GM18951 (cell line): ENCODE measurements around the gene HSPA4L.

Experiments
- POLR2A ChIP-seq: IDR thresholded peaks from 4 replicates; pipeline ENCODE4 v1.6.1; 2011; ENCODE audit warnings: mild to moderate bottlenecking; ENCODE audit not compliant: insufficient read length, insufficient read depth; ENCODE audit errors: extremely low read depth
- in situ Hi-C: fragments of 300-500 bp; cut with MboI; formaldehyde crosslinking; loops from one replicate; pipeline ENCODE4 v1.12.0; 2022; ENCODE audit warnings: low sequenced_read_pairs, mixed read lengths, inconsistent platforms; ENCODE audit not compliant: unreplicated experiment

Gene HSPA4L

DNA sequence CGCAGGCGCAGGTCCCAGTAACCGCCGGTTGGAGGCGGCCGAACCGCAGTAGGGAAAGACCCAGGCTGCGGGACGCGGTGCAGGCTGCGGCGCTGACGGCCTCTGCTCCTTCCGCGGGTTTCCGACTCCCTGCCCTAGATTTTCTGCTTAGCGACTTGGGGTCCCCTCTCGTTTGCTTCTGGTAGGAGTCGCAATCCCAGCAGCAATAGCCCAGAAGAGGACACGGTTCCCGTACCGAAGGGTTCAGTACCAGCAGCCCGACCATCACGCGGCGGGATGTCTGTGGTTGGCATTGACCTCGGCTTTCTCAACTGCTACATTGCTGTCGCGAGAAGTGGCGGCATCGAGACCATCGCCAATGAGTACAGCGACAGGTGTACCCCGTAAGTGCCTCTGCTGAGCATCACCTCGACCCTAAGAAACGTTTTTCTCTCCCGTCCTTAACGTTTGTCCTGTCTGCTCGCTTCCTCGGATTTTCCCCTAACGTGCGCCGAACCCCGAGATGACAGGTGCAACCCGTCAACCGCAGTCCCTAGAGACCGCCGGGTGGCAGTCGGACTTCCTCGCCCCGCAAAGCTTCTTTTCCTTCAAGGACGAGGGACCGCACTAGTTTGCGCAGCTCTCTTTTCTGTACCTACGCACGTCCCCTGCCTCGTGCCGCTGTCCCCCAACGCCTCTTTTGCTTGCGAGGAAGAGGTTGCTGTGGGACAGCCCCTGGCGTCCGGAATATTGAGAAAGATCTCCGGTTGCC is at the start of gene HSPA4L:
Gene HSPA4L, plus strand, starts transcription at position 48 of the 751 bp plus-strand sequence. Its CDS starts 229 bp downstream, at position 277.
- in situ Hi-C loops: no loop called here
- TF ChIP-seq POLR2A: peak; percentile 88

DNA sequence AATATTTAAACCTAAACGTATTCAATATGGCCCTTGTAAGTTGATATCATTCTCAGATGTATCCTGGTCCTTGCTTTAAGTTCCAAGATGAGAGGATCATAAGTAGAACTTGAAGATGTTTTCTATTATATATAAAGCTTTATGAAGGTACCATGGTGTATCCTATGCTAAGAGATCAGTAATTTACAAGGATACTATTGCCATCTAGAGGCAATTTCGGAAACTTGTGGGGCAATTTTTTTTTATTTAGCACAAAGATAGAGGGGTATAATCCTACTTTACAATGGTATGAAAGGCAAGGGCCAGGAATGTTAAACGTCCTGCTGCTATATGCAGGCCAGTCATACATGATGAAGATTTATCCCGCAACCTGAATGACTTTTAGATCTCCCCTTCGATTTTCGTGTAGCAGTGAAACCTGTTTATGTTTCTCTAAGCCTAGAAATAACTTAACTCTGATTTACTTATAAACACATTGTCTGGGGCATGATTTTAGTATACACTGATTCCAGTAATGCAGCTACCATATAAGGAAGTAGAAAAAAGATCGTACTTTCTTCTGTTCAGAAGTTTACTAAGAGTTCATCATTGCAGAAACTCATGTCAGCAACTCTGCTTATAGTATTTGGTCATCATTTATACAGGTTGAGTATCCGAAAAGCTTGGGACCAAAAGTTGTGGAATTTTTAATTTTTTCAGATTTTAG is 49.3 kb upstream of the HSPA4L start:
- in situ Hi-C loops: loop anchor here (5.0 kb wide), 1 partner anchor 135 kb away; no protein-coding TSS in a partner anchor
- no peak for TF ChIP-seq POLR2A

DNA sequence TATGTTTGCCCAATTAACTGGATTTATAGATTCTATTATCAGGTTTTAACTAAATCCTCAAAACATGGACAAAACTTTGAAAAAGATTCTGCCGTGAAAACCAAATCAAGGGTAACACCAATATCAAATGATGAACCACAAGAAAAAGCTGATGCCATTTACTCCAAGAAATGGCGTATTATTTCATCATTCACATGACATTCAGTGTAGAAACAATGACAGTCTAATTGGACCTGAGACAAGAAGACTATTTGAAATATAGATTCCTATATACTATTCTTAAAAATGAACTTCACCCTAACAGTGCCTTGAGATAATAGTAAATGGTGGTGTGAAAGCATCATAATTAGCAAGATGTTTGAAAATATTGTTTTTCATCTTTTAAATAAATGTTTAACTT is 47.1 kb upstream of the HSPA4L start:
- in situ Hi-C loops: loop anchor here (5.0 kb wide), 1 partner anchor 138 kb away; no protein-coding TSS in a partner anchor
- TF ChIP-seq POLR2A: no peak

DNA sequence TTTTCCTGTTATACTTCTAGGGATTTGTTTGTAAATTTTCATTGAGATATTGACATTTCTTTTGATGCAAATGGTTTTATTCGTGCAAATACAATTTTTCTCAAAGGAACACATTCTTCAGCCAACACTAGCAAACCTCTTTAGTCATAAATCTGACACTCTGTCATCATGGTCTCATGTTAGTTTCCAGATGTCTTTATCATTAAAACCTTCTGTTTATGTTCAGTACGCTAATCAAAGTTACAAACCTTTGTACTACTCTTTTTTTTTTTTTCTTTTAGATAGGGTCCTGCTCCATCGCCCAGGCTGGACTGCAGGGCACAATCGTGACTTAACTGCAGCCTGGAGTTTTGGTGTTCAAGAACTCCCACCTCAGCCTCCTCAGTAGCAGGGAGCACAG is 44.8 kb upstream of the HSPA4L start:
- TF ChIP-seq POLR2A: no peak
- in situ Hi-C loops: no loop called here

DNA sequence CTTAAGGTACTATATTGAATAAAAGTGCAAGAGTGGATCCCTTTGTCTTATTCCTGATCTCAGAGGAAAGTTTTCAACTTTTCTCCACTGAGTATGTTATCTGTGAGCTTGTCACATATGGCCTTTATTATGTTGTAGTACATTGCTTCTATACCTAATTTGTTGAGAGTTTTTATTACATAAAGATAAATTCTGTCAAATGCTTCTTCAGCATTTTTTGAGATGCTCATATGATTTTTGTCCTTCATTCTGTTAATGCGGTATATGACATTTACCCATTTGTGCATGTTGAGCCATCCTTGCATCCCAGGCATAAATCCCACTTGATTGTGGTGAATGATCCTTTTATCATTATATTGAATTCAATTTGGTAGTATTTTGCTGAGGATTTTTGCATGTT is 40.9 kb upstream of the HSPA4L start:
- in situ Hi-C loops: no loop called here
- no peak for TF ChIP-seq POLR2A

DNA sequence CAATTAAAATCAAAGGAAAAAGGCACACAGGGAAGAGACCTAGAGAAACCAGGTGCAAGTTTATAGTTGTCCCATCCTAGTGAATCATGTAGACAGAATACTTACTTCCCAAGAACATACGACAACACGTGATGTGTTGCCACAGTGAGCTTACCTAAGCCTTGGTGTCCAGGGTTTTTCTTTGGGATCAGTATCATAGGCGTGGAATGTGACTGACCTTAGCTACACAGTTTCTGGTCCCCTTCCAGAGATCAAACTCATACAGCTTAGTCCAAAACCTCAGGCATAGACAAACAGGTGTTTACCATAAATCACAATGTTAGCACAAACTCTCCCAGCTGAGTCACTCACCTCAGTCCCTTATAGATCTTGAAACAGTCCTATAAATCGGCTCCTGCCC is 34.2 kb upstream of the HSPA4L start:
- in situ Hi-C loops: no loop called here
- TF ChIP-seq POLR2A: no peak

DNA sequence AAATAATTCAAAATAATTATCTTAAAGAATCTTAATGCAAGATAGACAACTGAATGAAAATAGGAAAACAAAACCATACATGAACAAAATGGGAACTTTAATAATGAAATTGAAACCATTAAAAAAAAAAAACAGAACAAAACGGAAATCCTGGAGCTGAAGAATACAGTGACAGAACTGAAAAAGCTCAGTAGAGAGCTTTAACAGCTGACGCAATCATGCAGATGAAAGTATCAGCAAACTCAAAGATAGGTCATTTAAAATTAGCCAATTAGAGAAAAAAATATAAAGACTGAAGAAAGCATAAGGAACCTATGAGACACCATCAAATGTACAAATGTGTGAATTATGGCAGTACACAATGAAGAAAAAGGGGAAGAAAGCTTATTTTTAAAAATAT is 33.2 kb upstream of the HSPA4L start:
- in situ Hi-C loops: no loop called here
- no peak for TF ChIP-seq POLR2A

DNA sequence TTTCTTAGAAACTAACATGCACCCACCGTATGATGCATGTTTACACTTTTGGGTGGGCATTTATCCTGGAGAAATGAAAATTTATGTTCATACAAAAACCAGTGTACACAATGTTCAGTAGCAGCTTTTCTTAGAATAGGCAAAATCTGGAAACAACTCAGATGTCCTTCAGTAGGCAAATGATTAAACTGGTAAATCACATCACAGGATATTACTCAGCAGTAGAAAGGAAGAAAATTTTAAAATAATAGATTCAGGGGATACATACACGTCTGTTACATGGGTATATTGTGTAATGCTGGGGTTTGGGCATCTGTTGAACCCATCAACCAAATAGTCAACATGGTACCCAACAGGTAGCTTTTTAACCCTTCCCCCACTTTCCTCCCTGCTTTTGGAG is 25.2 kb upstream of the HSPA4L start:
- no peak for TF ChIP-seq POLR2A
- in situ Hi-C loops: no loop called here

DNA sequence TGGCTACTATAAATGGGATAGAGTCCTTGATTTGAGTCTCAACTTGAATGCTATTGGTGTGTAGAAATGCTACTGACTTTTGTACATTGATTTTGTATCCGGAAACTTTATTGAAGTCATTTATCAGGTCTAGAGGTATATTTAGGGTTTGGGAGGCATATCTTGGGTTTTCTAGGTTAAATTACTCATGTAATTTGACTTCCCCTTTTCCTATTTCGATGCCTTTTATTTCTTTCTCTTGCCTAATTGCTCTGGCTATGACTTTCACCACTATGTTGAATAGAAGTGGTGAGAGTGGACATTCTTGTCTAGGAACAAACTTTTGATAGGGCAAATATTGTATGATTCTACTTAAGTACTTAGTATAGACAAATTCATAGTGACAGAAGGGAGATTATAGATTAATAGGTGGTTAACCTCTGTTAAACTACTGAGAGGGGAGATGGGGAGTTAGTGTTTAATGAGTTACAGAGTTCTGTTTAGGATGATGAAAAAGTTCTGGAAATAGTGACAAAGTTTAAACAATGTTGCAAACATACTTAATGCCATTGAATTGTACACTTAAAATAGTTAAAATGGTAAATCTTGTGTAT is 22.8 kb upstream of the HSPA4L start:
- in situ Hi-C loops: no loop called here
- TF ChIP-seq POLR2A: no peak

DNA sequence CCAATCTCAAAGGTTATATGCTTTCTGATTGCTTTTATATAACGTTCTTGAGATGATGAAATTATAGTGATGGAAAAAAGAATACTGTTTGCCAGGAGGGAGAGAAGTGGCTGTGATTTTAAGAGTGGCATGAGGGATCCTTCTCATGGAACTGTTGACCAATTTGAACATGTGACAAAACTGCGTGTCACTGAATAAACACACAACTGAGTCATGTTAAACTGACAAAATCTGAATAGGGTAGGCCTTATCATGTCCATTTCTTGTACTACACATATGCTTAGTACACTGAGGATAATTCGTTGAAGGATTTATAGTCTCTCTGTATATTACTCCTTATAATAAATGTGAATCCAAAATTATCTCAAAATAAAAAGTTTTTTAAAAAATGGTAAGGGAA is 22.2 kb upstream of the HSPA4L start:
- TF ChIP-seq POLR2A: no peak
- in situ Hi-C loops: no loop called here

DNA sequence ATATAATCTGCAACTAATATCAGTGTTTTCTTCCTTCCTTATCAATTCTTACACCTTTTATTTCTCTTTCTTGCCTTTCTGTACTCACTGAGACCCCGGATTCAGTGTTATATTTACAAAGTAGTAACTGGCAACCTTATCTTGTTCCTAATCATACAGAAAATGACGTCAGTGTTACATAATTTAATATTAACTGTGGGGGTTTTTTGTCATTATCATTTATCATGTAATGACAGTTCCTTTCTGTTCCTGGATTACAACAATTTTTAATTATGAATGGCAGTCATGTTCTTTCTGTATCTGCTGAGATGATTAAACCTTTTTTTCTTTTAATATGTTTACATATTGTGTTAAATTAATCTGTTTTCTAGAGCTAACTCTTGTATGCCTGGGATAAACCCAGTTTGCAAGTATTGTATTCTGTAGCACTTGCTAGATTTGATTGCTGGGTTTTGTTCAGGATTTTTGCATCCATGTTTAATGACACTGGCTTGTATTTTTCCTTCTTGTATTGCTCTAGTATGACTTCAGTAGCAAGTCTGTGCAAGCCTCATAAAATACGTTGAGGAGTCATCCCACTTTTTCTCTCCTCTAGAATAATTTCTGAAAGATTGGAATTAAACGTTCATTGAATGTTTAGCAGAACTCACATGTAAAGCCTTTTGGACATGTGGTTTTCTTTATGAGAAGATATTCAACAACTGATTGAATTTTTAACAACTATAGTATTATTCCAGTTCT is 10.4 kb upstream of the HSPA4L start:
- in situ Hi-C loops: no loop called here
- no peak for TF ChIP-seq POLR2A

DNA sequence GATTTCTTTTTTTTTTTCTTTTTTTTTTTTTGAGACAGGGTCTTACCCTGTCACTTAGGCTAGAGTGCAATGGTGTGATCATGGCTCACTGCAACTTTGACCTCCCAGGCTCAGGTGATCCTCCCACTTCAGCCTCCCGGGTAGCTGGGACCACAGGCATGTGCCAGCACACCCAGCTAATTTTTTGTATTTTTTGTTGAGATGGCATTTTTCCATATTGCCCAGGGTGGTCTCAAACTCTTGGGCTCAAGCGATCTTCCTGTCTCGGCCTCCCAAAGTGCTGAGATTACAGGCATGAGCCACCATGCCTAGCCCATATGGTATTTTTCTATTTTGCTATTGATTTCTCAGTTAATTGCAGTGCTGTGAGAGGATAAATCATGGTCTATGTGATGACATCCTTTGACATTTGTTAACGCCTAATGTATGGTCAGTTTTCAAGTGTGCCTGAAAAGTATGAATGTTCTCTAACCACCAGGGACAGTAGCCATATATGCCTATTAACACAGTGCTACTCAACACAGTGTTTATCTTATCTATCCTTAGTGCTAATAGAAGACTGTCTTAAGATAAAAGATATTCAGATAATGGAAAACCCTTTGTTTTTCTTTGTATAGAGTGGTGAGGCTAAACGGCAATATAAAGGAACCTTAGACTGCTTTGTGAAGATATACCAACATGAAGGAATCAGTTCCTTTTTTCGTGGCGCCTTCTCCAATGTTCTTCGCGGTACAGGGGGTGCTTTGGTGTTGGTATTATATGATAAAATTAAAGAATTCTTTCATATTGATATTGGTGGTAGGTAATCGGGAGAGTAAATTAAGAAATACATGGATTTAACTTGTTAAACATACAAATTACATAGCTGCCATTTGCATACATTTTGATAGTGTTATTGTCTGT is 9.1 kb upstream of the HSPA4L start:
- in situ Hi-C loops: no loop called here
- TF ChIP-seq POLR2A: no peak
